Activated T-helper 17 cell treated with anti-CD3 and anti-CD28 coated beads, Interleukin-2, amount 50 U/mL, for 72 hours (primary cell): ENCODE measurements around the gene RINL. TPM values are rescaled to one million over a fixed set of nuclear protein-coding genes. Genes with fewer than 3 reads are reported as not detected.
"Not testable (repeated sequence)": the region's sequence is repeated elsewhere in the genome, so short reads cannot be mapped to it uniquely, and the experiment has no call there.

Experiments
- ATAC-seq: fragments of 150-1000 bp; cut with Tn5 transposase; replicated peaks from 2 replicates; pipeline ENCODE4 v1.10.0; 2021; ENCODE audit warnings: mild to moderate bottlenecking, moderate library complexity
- H3K27ac Mint-ChIP-seq: one replicate; pipeline ENCODE4 v1.8.0; 2022; ENCODE audit warnings: mixed read lengths
- H3K27me3 Mint-ChIP-seq: one replicate; pipeline ENCODE4 v1.8.0; 2022; ENCODE audit warnings: mixed read lengths
- H3K36me3 Mint-ChIP-seq: one replicate; pipeline ENCODE4 v1.8.0; 2022; ENCODE audit warnings: low read depth, mild to moderate bottlenecking, mixed read lengths
- H3K4me1 Mint-ChIP-seq: one replicate; pipeline ENCODE4 v1.8.0; 2022; ENCODE audit warnings: mixed read lengths
- H3K4me3 Mint-ChIP-seq: one replicate; pipeline ENCODE4 v1.8.0; 2022; ENCODE audit warnings: mild to moderate bottlenecking, mixed read lengths
- H3K9me3 Mint-ChIP-seq: one replicate; pipeline ENCODE4 v1.8.0; 2022; ENCODE audit warnings: mixed read lengths
- total RNA-seq, 2 donors: library from RNA; stranded (reverse); gene quantifications; one replicate each; pipeline ENCODE4 v1.2.3, GENCODE V29; 2022

RINL gene
- total RNA-seq, 2 donors from 2014 or later = 92.3 to 156 TPM

DNA sequence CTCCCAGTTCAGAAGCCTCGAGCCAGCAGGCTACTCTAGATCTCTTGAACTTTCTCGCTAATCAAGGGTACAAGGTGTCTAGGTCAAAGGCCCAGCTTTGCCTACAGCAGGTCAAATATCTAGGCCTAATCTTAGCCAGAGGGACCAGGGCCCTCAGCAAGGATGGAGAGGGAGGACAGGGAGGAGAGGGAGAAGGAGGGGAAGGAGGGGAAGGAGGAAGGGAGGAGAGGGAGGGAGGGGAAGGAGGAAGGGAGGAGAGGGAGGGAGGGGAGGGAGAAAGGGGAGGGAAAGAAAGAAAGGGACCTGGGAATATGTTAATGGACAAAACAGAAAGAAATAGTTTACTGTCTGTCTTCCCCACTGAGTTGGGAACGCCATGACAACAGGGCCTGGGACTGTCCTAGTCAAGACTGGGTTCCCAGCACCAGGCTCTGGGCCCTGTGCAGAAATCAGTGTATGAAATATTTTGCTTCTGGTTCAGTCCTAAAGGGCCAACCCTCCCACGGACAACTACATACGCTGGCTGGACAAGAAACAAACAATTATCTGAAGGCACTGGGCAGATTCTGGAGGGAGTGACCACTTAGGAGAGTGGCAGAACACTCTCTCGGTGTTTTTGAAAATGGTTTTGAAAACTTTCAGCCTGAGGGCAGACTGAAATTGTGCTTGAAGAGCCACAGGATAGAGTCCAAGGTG lies 51.1 kb downstream of the RINL start:
- Mint-ChIP-seq H3K27ac (peak overlapping the region; percentile 43), H3K9me3 (no peaks in the 10 kb centered on the region), H3K4me1 (peaks cover 18% of the 10 kb centered on the region), H3K36me3 (peaks cover 82% of the 10 kb centered on the region), H3K27me3 (no peaks in the 10 kb centered on the region), H3K4me3 (no peak overlapping the region)
- no peak for ATAC-seq

DNA sequence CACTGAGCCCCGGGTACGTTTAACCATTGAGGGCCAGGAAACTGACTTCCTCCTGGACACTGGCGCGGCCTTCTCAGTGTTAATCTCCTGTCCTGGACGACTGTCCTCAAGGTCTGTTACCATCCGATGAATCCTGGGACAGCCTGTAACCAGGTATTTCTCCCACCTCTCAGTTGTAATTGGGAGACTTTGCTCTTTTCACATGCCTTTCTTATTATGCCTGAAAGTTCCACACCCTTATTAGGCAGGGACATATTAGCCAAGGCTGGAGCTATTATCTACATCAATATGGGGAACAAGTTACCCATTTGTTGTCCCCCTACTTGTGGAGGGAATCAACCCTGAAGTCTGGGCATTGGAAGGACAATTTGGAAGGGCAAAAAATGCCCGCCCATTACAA lies 52.1 kb downstream of the RINL start:
- not testable (repeated sequence) for H3K27ac Mint-ChIP-seq
- Mint-ChIP-seq H3K36me3 (peaks cover 72% of the 10 kb centered on the region), H3K4me1 (peaks cover 13% of the 10 kb centered on the region)

GRCh38 chr19:38821230-38821825 lies 56.7 kb downstream of the RINL start:
- not testable (repeated sequence) for ATAC-seq, H3K27me3 Mint-ChIP-seq

More for the DNA sequence above, 52.1 kb downstream of the RINL start:
- not testable (repeated sequence) for H3K27me3 Mint-ChIP-seq, ATAC-seq, H3K9me3 Mint-ChIP-seq, H3K4me3 Mint-ChIP-seq

DNA sequence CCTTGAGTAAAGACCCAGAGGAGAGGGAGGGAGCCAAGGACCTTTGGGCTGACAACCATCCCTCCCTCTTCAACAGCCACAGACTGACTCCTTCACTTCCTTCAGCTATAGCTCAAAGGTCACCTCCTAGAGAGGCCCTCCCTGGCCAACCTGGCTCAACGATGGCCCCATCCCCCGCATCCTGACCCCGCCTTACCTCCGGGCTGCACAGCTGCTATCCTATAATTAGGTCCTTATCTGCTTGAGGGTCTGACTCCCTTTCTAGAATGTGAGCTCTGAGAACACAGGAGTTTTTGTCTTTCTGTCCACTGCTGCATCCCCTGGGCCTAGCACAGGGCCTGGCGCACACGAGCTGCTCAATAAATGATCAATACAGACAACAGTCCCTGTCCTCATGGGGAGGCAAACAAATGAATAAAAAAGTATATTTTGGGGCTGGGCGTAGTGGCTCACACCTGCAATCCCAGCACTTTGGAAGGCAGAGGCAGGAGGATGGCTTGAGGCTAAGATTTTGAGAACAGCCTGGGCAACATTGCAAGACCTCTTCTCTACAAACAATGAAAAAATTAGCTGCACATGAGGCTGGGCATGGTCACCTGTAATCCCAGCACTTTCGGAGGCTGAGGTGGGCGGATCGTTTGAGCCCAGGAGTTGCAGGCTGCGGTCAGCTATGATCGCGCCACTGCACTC lies 58.7 kb downstream of the RINL start:
- Mint-ChIP-seq H3K27me3 (no peaks in the 10 kb centered on the region), H3K9me3 (no peaks in the 10 kb centered on the region), H3K36me3 (peaks cover 58% of the 10 kb centered on the region), H3K4me3 (no peak overlapping the region), H3K4me1 (peaks cover 7% of the 10 kb centered on the region), H3K27ac (no peak overlapping the region)
- no peak for ATAC-seq

More at GRCh38 chr19:38821230-38821825, 56.7 kb downstream of the RINL start:
- not testable (repeated sequence) for H3K9me3 Mint-ChIP-seq, H3K27ac Mint-ChIP-seq, H3K4me3 Mint-ChIP-seq, H3K4me1 Mint-ChIP-seq
- peaks cover 55% of the 10 kb centered on the region for H3K36me3 Mint-ChIP-seq

Other genes starting within 250 kb of the RINL start
- 100 to 1,000 TPM; 312 to 393 TPM for gene ACTN4, start 230.6 kb downstream of the RINL start, total RNA-seq
- gene CAPN12, start 133.8 kb downstream of the RINL start, total RNA-seq = 10 to 100 TPM in 1 of 2 donors, 1 to 10 TPM in 1; 3.8 to 75.3 TPM
- not detected for gene LGALS7, start 104.8 kb downstream of the RINL start, total RNA-seq
- gene LGALS7B, start 89.1 kb downstream of the RINL start, total RNA-seq = not detected
- gene LGALS4, start 65.3 kb downstream of the RINL start, total RNA-seq = 1 to 10 TPM; 1.2 to 1.7 TPM
- gene ECH1, start 46.5 kb downstream of the RINL start, total RNA-seq = 100 to 1,000 TPM; 162 to 183 TPM
- gene HNRNPL, start 28.3 kb downstream of the RINL start, total RNA-seq = 100 to 1,000 TPM; 476 to 617 TPM
- 10 to 100 TPM; 37.9 to 41.2 TPM for gene SIRT2, start 21.3 kb upstream of the RINL start, total RNA-seq
- gene NFKBIB, start 21.7 kb upstream of the RINL start, total RNA-seq = 10 to 100 TPM; 41.2 to 68.7 TPM
- gene CCER2, start 33.9 kb upstream of the RINL start, total RNA-seq = under 1 TPM; 0.24 to 0.86 TPM
- gene SARS2, start 52.5 kb upstream of the RINL start, total RNA-seq = 10 to 100 TPM; 27.5 to 49.3 TPM
- 100 to 1,000 TPM in 1 of 2 donors, 10 to 100 TPM in 1; 52.7 to 106 TPM for gene MRPS12, start 52.7 kb upstream of the RINL start, total RNA-seq
- under 1 TPM; 0.21 to 0.43 TPM for gene FBXO17, start 97.5 kb upstream of the RINL start, total RNA-seq
- gene FBXO27, start 154.3 kb upstream of the RINL start, total RNA-seq = under 1 TPM; 0.43 to 0.66 TPM
- gene ACP7, start 206.1 kb upstream of the RINL start, total RNA-seq = not detected
- 10 to 100 TPM; 17.8 to 18.4 TPM for gene PAK4, start 247.5 kb upstream of the RINL start, total RNA-seq